ENCODE measurements around the gene TOMM6. TPM values are rescaled to one million over a fixed set of nuclear protein-coding genes. Genes with fewer than 3 reads are reported as not detected.

TOMM6 gene
- total and polyA plus RNA-seq, 4 donors: 48.2 to 123 (median 86.1) TPM

DNA sequence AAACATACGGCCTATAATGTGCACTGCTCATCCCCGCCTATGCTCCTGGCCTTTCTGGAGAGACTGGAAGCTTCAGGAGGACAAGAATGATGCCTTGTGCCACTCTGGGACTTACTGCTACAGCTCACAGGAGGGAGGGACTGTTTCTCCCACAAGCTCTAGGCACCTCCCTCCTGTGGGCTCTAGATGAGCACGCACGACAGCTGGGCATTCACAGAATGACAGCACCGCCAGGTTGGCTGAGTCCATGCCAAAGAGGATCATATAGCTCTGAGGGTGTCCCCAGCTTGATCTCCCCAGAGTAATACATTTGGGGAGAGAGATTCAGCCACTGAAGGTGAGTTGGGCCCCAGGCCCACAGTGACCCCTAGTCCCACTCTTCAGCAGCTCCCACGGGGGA lies 30.2 kb upstream of the TOMM6 start (continued):
- TF ChIP-seq CTCF (IDR thresholded peaks at IDR 0.05; ENCODE audit: low read depth, low read length, missing input control) (no peak), NR2F2 (IDR thresholded peaks at IDR 0.05) (no peak), HNF4A (conservative IDR thresholded peaks at IDR 0.05) (no peak), HNF4G (IDR thresholded peaks at IDR 0.05) (no peak), FOXA1 (IDR thresholded peaks at IDR 0.05) (no peak), TAF1 (conservative IDR thresholded peaks at IDR 0.05) (no peak)

GRCh38 chr6:41757931-41758640 lies 29.4 kb upstream of the TOMM6 start:
- H3K27ac ChIP-seq (ENCODE audit: low read depth in 1 of 2, low read length in 2 of 2): no peak overlapping the region
- TF ChIP-seq, protein P1, sequence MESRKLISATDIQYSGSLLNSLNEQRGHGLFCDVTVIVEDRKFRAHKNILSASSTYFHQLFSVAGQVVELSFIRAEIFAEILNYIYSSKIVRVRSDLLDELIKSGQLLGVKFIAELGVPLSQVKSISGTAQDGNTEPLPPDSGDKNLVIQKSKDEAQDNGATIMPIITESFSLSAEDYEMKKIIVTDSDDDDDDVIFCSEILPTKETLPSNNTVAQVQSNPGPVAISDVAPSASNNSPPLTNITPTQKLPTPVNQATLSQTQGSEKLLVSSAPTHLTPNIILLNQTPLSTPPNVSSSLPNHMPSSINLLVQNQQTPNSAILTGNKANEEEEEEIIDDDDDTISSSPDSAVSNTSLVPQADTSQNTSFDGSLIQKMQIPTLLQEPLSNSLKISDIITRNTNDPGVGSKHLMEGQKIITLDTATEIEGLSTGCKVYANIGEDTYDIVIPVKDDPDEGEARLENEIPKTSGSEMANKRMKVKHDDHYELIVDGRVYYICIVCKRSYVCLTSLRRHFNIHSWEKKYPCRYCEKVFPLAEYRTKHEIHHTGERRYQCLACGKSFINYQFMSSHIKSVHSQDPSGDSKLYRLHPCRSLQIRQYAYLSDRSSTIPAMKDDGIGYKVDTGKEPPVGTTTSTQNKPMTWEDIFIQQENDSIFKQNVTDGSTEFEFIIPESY (IDR thresholded peaks at IDR 0.05): no peak
- TF ChIP-seq HNF4G (IDR thresholded peaks at IDR 0.05) (no peak), FOXA1 (IDR thresholded peaks at IDR 0.05) (no peak)

GRCh38 chr6:41758641-41759035 lies 28.9 kb upstream of the TOMM6 start:
- H3K4me1 ChIP-seq (ENCODE audit: control insufficient read depth in 4 of 4, insufficient read depth in 4 of 4, low read length in 3 of 4): no peaks in the 10 kb centered on the region
- TF ChIP-seq NR2F2 (IDR thresholded peaks at IDR 0.05) (no peak), FOXA2 (IDR thresholded peaks at IDR 0.05) (no peak), SP1 (IDR thresholded peaks at IDR 0.05) (no peak), CTCF (IDR thresholded peaks at IDR 0.05; ENCODE audit: low read depth, low read length, missing input control) (no peak), EGR1 (IDR thresholded peaks at IDR 0.05; ENCODE audit: low read depth in 2 of 2) (no peak), ATF3 (IDR thresholded peaks at IDR 0.05) (no peak), YY1 (IDR thresholded peaks at IDR 0.05) (no peak), GABPA (IDR thresholded peaks at IDR 0.05 in 1 of 2, conservative IDR thresholded peaks at IDR 0.05 in 1 of 2) (no peak), FOXA1 (IDR thresholded peaks at IDR 0.05) (no peak), TAF1 (conservative IDR thresholded peaks at IDR 0.05) (no peak), RXRA (IDR thresholded peaks at IDR 0.05) (no peak)
- TF ChIP-seq, protein P2, sequence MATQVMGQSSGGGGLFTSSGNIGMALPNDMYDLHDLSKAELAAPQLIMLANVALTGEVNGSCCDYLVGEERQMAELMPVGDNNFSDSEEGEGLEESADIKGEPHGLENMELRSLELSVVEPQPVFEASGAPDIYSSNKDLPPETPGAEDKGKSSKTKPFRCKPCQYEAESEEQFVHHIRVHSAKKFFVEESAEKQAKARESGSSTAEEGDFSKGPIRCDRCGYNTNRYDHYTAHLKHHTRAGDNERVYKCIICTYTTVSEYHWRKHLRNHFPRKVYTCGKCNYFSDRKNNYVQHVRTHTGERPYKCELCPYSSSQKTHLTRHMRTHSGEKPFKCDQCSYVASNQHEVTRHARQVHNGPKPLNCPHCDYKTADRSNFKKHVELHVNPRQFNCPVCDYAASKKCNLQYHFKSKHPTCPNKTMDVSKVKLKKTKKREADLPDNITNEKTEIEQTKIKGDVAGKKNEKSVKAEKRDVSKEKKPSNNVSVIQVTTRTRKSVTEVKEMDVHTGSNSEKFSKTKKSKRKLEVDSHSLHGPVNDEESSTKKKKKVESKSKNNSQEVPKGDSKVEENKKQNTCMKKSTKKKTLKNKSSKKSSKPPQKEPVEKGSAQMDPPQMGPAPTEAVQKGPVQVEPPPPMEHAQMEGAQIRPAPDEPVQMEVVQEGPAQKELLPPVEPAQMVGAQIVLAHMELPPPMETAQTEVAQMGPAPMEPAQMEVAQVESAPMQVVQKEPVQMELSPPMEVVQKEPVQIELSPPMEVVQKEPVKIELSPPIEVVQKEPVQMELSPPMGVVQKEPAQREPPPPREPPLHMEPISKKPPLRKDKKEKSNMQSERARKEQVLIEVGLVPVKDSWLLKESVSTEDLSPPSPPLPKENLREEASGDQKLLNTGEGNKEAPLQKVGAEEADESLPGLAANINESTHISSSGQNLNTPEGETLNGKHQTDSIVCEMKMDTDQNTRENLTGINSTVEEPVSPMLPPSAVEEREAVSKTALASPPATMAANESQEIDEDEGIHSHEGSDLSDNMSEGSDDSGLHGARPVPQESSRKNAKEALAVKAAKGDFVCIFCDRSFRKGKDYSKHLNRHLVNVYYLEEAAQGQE (IDR thresholded peaks at IDR 0.05): no peak
- TF ChIP-seq, protein P1 (IDR thresholded peaks at IDR 0.05): no peak
- no peak overlapping the region for H3K4me3 ChIP-seq (ENCODE audit: low read depth in 1 of 3, low read length in 3 of 3)
- H3K27ac ChIP-seq (ENCODE audit: low read depth in 1 of 2, low read length in 2 of 2): no peak overlapping the region
- H3K9me3 ChIP-seq (ENCODE audit: control insufficient read depth in 4 of 4, low read length in 3 of 4): no peaks in the 10 kb centered on the region
- H3K27me3 ChIP-seq (ENCODE audit: control insufficient read depth in 4 of 4, insufficient read depth in 4 of 4, low read length in 3 of 4): no peaks in the 10 kb centered on the region
- WGBS: 87% methylated on average over 6 of the region's 6 CpGs
- no peak overlapping the region for H3K9ac ChIP-seq (ENCODE audit: low read depth in 1 of 2, low read length in 2 of 2)
- no peak for DNase-seq (ENCODE audit: low spot score)
- no peaks in the 10 kb centered on the region for H3K36me3 ChIP-seq (ENCODE audit: control insufficient read depth in 4 of 4, insufficient read depth in 3 of 4, low read depth in 1 of 4, low read length in 3 of 4)

More at GRCh38 chr6:41757931-41758640, 29.4 kb upstream of the TOMM6 start:
- Histone ChIP-seq H3K9ac (ENCODE audit: low read depth in 1 of 2, low read length in 2 of 2) (no peak overlapping the region), H3K27me3 (ENCODE audit: control insufficient read depth in 4 of 4, insufficient read depth in 4 of 4, low read length in 3 of 4) (no peaks in the 10 kb centered on the region), H3K4me1 (ENCODE audit: control insufficient read depth in 4 of 4, insufficient read depth in 4 of 4, low read length in 3 of 4) (no peaks in the 10 kb centered on the region), H3K36me3 (ENCODE audit: control insufficient read depth in 4 of 4, insufficient read depth in 3 of 4, low read depth in 1 of 4, low read length in 3 of 4) (no peaks in the 10 kb centered on the region), H3K9me3 (ENCODE audit: control insufficient read depth in 4 of 4, low read length in 3 of 4) (no peaks in the 10 kb centered on the region), H3K4me3 (ENCODE audit: low read depth in 1 of 3, low read length in 3 of 3) (no peak overlapping the region)
- no peak for DNase-seq (ENCODE audit: low spot score)
- 85% methylated on average over 8 of the region's 8 CpGs for WGBS
